HG03039 (cell line): Measurements from ENCODE around the gene CPED1.

Source experiments
- ATAC-seq: cut with Tn5 transposase; IDR thresholded peaks from one replicate; pipeline ENCODE4 v1.9.1; 2021; ENCODE audit warnings: mild to moderate bottlenecking, moderate library complexity; ENCODE audit not compliant: unreplicated experiment

Gene CPED1

DNA sequence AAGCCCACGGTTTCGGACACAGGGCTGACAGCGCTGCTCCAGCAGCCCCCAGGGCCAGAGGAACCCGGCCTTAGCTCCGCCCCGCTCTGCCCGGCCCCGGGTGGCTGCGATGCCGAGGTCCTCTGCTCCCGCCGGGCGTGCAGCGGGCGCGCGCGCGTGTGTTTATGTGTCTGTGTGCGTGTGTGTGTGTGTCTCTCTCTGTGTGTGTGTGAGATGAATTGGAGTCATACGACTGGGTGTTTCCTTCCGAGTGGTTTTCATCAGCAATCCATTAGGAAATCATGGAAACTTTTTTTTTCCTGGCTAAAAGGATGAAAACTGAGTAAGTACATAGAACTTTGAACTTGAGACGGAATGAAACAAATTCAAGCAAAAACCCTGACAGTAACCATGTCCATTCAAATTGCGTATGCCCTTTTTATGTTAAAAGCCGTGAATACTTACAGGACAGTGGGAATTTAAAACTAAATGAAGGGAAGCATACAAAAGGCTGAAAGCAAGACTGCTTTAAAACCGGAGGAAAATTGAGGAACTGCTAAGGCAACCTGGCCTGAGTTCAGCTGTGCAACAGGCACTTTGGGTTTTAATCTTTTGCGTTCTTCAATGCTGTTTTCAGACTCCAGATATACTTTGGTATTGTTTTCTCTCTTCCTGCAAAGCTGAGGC lies at the start of gene CPED1:
TSS of gene CPED1 (plus strand) at position 121 of the 666 bp plus-strand sequence. CDS start 911 bp downstream, outside the sequence.
- peak; percentile 56 for ATAC-seq

- no peak for ATAC-seq
Measured at GRCh38 chr7:120939345-120939744, 49.2 kb upstream of the CPED1 start.

DNA sequence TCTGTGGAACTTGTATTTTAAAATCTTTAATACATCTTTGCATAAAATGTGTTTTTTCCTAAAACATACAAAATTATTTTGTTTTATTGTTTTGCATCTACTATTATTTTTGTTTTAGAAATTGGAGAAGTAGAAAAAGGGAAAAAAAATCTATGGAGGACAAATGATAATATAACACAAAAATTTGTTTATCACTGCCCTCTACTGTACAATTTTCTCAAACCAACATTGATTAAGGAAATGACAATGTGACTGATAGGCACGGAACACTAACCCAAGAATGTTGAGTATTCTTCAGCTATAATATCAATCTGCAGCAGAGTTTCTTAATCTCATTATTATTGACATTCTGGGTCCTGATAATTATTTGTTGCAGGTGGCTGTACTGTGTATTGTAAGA lies 47.4 kb upstream of the CPED1 start:
- ATAC-seq: peak; percentile 53

- no peak for ATAC-seq
Measured at GRCh38 chr7:120941856-120942255, 46.7 kb upstream of the CPED1 start.

GRCh38 chr7:120942861-120943260 lies 45.6 kb upstream of the CPED1 start:
- no peak for ATAC-seq

- no peak for ATAC-seq
Measured at GRCh38 chr7:120944826-120945562, 43.5 kb upstream of the CPED1 start.

GRCh38 chr7:120947980-120948379 lies 40.5 kb upstream of the CPED1 start:
- ATAC-seq: no peak

DNA sequence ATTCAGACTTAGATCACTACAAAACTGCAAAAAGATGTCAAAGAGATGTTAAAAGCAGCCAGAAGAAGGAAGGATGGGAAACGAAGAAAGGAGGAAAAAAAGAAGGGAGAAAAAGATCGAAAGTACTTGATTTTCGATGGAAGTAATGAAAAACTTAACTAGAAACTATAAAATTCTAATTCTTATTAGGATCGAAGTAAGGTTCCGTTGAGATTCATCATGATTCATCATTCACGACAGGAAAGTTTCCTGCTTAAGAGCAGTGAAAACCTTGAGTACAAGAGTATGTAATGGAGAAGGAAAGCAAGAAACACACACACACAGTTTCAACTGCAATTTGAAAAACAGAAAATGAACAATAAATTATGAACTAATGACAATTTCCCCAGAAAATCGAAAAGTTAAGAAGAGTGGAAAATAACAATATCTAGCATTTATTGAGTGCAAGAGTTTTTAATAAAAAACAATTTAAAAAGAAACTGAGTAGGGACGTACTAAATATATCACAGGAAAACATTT lies 39.1 kb upstream of the CPED1 start:
- ATAC-seq: no peak

GRCh38 chr7:120949998-120950538 lies 38.4 kb upstream of the CPED1 start:
- no peak for ATAC-seq

DNA sequence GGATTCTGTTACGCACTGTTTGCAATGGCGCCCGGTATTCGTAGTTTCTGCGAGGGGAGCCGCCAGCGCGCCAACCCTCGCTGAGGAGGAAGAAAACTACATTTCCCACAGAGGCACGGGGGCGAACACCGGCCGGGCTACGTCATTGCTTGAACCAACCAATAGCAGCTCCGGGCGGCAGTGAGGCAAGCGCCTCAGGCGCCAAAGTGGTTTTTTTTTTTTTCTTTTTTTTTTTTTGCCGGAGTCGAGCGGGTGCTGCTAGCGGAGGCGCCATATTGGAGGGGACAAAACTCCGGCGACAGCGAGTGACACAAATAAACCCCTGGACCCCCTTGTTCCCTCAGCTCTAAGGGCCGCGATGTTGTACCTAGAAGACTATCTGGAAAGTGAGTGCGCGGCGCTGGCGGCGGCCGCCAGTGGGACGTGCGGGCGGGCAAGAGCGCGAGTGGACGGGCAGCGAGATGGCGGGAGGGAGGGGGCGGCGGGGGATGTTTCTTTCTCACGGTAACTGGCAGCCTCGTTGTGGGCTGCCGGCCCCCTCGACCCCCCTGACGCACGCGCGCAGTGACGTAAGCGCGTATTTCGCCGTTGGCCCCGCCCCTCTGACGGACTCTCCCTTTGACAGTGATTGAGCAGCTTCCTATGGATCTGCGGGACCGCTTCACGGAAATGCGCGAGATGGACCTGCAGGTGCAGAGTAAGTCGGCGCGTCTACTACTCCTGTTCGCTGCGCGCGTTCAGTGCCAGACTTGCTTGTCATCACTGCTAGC lies 37.8 kb upstream of the CPED1 start, which contains the start of gene ING3:
TSS of gene ING3 (plus strand) at position 239 of the 770 bp plus-strand sequence. CDS start at position 359, 120 bp downstream.
- ATAC-seq: peak; percentile 97

GRCh38 chr7:120951309-120951699 lies 37.2 kb upstream of the CPED1 start:
- no peak for ATAC-seq

GRCh38 chr7:120951826-120952225 lies 36.7 kb upstream of the CPED1 start:
- no peak for ATAC-seq

GRCh38 chr7:120955577-120956149 lies 32.8 kb upstream of the CPED1 start:
- no peak for ATAC-seq

GRCh38 chr7:120959929-120960484 lies 28.5 kb upstream of the CPED1 start:
- ATAC-seq: no peak

- ATAC-seq: no peak
Measured at GRCh38 chr7:120960714-120961113, 27.8 kb upstream of the CPED1 start.

DNA sequence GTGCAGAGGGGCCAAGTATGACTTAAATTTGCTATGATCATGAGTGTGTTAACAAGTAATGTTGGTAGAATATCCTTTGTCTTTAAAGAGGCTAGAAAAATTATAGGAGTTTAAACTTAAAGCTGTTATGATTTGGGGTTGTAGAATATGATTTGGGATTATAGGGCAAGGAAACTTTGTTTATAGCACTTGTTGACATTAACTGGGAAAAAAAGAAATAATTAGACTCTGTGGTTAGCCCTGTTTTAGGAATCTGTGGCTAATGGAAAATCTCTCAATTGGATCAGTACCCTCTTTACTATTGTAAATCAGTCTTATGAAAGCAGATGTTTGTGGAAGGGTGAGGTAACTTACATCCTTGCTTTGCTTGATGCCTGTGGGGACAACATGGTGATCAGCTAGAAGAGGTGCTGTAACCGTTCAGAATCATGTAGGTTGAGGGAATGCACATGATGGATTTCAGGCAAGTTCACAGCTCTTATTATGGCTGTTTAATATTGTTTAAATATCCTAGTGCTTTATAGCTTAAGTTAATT lies 26.8 kb upstream of the CPED1 start:
- no peak for ATAC-seq

- ATAC-seq: no peak
Measured at GRCh38 chr7:120964088-120964487, 24.4 kb upstream of the CPED1 start.

DNA sequence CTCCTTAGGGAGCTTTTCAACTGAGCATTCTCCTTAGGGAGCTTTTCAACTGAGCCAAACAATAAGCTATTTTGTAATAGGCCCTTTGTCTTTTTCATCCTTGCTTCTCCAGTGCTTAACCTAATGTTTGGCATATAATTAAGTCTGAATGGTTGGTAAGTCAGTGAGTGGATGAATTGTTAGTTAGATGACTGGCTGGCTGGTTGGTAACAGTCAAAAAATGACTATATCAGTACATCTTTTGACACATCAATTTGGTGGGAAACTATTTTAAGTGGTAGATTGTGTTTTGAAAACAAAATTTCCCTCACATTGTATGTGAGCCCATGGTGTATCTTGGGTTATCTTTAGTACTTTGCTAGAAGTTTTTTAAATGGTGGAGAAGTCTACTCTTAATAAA lies 21.6 kb upstream of the CPED1 start:
- ATAC-seq: no peak

DNA sequence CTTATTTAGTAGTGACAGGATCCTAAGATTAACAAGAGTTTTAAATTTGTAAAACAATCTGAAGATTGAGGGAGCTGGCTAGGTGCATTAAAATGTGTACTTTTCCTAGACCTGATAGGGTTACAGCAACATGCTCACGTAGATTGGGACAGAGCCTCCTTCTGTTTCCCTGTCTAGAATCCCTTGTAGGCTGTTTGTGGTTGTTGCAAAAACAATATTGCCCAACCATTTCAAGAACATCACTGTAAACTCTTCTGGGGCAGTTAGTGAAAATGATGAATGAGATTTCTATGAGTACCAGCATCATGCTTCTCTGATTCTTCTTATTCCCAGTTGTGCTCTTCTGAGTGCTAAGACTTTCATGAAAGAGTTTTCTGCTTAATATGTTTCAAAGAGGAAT lies 14.7 kb upstream of the CPED1 start:
- ATAC-seq: no peak
